ENCODE data around the gene KAZALD1.

DNA sequence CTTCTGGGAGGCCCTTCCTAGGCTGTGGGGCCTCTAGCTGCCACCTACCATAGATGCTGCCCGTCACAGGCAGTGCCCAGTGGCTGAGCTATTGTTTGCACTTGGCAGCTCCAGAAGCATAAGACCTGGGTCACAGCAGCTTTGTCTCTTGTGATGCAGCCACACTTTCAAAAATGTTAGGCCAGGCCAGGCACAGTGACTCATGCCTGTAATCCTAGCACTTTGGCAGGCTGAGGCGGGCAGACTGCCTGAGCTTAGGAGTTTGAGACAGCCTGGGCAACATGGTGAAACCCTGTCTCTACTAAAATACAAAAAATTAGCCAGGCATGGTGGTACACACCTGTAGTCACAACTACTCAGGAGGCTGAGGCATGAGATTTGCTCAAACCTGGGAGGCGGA is 9.5 kb upstream of the KAZALD1 start:
- no peak for TF ChIP-seq CTCF (IDR thresholded peaks at IDR 0.05)
- TF ChIP-seq POLR2A (IDR thresholded peaks at IDR 0.05) = no peak
